PFSK-1 (cell line): ENCODE data around the gene STK25.

Experiments used
- FOXP2 ChIP-seq: optimal IDR thresholded peaks from 2 replicates; pipeline ENCODE3; 2011; ENCODE audit warnings: borderline replicate concordance, control low read depth, inconsistent platforms; ENCODE audit not compliant: insufficient read depth; ENCODE audit errors: extremely low read length, extremely low read depth
- TF ChIP-seq, protein P1 (sequence below), 2 experiments: IDR thresholded peaks; 2 replicates each; pipeline versions ENCODE4 v1.6.1 to v1.8.0; 2011 to 2012; ENCODE audit warnings: low read depth in 2 of 2, low read length in 2 of 2, control low read depth in 1 of 2, inconsistent platforms in 1 of 2, mild to moderate bottlenecking in 1 of 2, moderate library complexity in 1 of 2; ENCODE audit not compliant: insufficient read depth in 1 of 2

DNA sequence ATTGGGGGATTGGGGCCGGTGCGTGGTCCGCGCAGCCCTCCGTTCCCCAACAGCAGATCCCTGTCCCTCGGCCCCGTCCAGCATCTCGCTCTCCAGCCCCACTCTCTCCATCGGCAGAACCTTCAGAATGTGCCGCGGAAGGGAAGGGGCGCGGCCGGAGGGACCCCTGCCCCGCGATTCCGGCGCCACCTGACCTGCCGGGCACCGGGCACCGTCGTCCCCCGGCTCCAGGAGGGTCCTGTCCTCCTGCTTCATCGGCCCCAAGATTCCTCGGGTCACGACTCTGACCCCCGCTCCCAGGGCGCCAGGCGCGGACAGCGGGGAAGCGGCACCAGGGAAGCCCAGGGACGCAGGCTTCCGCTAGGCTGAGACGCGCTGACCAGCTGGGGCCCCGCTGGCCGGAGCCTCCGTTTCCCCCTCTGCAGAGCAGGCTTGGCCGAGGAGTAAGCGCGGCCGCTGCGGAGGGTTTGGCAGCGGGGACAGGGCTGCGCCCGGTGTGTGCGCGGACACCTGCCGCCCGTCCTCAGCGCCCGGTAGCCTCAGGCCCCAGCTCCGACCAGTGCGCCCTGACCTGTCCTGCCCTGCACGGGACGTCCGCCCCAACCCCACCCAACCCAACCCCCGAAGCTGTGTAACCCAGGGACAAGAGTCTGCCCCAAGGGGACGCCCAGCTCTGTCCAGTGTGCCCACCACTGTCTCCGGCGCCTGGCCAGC, 33.3 kb upstream of the STK25 start:
- TF ChIP-seq, protein P1, sequence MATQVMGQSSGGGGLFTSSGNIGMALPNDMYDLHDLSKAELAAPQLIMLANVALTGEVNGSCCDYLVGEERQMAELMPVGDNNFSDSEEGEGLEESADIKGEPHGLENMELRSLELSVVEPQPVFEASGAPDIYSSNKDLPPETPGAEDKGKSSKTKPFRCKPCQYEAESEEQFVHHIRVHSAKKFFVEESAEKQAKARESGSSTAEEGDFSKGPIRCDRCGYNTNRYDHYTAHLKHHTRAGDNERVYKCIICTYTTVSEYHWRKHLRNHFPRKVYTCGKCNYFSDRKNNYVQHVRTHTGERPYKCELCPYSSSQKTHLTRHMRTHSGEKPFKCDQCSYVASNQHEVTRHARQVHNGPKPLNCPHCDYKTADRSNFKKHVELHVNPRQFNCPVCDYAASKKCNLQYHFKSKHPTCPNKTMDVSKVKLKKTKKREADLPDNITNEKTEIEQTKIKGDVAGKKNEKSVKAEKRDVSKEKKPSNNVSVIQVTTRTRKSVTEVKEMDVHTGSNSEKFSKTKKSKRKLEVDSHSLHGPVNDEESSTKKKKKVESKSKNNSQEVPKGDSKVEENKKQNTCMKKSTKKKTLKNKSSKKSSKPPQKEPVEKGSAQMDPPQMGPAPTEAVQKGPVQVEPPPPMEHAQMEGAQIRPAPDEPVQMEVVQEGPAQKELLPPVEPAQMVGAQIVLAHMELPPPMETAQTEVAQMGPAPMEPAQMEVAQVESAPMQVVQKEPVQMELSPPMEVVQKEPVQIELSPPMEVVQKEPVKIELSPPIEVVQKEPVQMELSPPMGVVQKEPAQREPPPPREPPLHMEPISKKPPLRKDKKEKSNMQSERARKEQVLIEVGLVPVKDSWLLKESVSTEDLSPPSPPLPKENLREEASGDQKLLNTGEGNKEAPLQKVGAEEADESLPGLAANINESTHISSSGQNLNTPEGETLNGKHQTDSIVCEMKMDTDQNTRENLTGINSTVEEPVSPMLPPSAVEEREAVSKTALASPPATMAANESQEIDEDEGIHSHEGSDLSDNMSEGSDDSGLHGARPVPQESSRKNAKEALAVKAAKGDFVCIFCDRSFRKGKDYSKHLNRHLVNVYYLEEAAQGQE (IDR thresholded peaks at IDR 0.05; ENCODE audit: insufficient read depth in 1 of 2, low read depth in 2 of 2, low read length in 2 of 2) = no peak
- no peak for TF ChIP-seq FOXP2
